Type B pancreatic cell (in vitro differentiated cells): ENCODE data around the gene UGT2B10. TPM values are rescaled to one million over a fixed set of nuclear protein-coding genes. Genes with fewer than 3 reads are reported as not detected.

ENCODE experiments used
- DNase-seq: peaks from one replicate; pipeline ENCODE4 v3.0.0; 2021; ENCODE audit warnings: mixed read lengths; ENCODE audit not compliant: unreplicated experiment; ENCODE audit errors: extremely low spot score
- H3K27ac Mint-ChIP-seq: 2 replicates; pipeline ENCODE4 v1.8.0; 2021; ENCODE audit warnings: mild to moderate bottlenecking, mixed read lengths
- H3K27me3 Mint-ChIP-seq: 2 replicates; pipeline ENCODE4 v1.8.0; 2021; ENCODE audit warnings: mixed read lengths
- H3K36me3 Mint-ChIP-seq: 2 replicates; pipeline ENCODE4 v1.8.0; 2021; ENCODE audit warnings: mixed read lengths
- H3K4me1 Mint-ChIP-seq: one replicate; pipeline ENCODE4 v1.8.0; 2021; ENCODE audit warnings: mixed read lengths; ENCODE audit not compliant: unreplicated experiment
- H3K4me3 Mint-ChIP-seq: 2 replicates; pipeline ENCODE4 v1.8.0; 2021; ENCODE audit warnings: mild to moderate bottlenecking, mixed read lengths
- H3K9me3 Mint-ChIP-seq: 2 replicates; pipeline ENCODE4 v1.8.0; 2021; ENCODE audit warnings: mixed read lengths
- CTCF ChIP-seq: fragments of 200-600 bp; sonication (generic); conservative IDR thresholded peaks from 2 replicates; pipeline ENCODE4 v1.5.0; 2021; ENCODE audit warnings: antibody characterized with exemption, mild to moderate bottlenecking
- total RNA-seq: library from RNA; stranded (reverse); gene quantifications from 2 replicates; pipeline ENCODE4 v1.2.1, GENCODE V29; 2021; ENCODE audit warnings: low replicate concordance

UGT2B10 gene
- total RNA-seq, 1 donor from 2014 or later: 0.17 TPM

- H3K4me3 Mint-ChIP-seq: no peak overlapping the region
- no peaks in the 10 kb centered on the region for H3K27me3 Mint-ChIP-seq
- no peak for TF ChIP-seq CTCF
- H3K4me1 Mint-ChIP-seq: peaks cover 5% of the 10 kb centered on the region
- no peaks in the 10 kb centered on the region for H3K9me3 Mint-ChIP-seq
- H3K27ac Mint-ChIP-seq: no peak overlapping the region
- no peaks in the 10 kb centered on the region for H3K36me3 Mint-ChIP-seq
- DNase-seq: no peak
Measured at GRCh38 chr4:68872643-68873502, 57.1 kb downstream of the UGT2B10 start.

- H3K27me3 Mint-ChIP-seq: no peaks in the 10 kb centered on the region
- H3K4me3 Mint-ChIP-seq: no peak overlapping the region
- DNase-seq: no peak
- H3K27ac Mint-ChIP-seq: no peak overlapping the region
- no peaks in the 10 kb centered on the region for H3K36me3 Mint-ChIP-seq
- no peaks in the 10 kb centered on the region for H3K9me3 Mint-ChIP-seq
- TF ChIP-seq CTCF: no peak
- H3K4me1 Mint-ChIP-seq: peaks cover 5% of the 10 kb centered on the region
Measured at GRCh38 chr4:68874507-68874906, 58.7 kb downstream of the UGT2B10 start.

GRCh38 chr4:68877555-68877954, 61.8 kb downstream of the UGT2B10 start:
- no peak overlapping the region for H3K27ac Mint-ChIP-seq
- peaks cover 5% of the 10 kb centered on the region for H3K4me1 Mint-ChIP-seq
- no peaks in the 10 kb centered on the region for H3K36me3 Mint-ChIP-seq
- no peak overlapping the region for H3K4me3 Mint-ChIP-seq
- no peaks in the 10 kb centered on the region for H3K27me3 Mint-ChIP-seq
- no peaks in the 10 kb centered on the region for H3K9me3 Mint-ChIP-seq
- no peak for DNase-seq
- TF ChIP-seq CTCF: no peak

GRCh38 chr4:68878048-68878447, 62.3 kb downstream of the UGT2B10 start:
- Mint-ChIP-seq H3K9me3 (no peaks in the 10 kb centered on the region), H3K27me3 (no peaks in the 10 kb centered on the region), H3K4me3 (no peak overlapping the region), H3K36me3 (no peaks in the 10 kb centered on the region), H3K4me1 (peaks cover 3% of the 10 kb centered on the region), H3K27ac (no peak overlapping the region)
- DNase-seq: no peak
- no peak for TF ChIP-seq CTCF

Other genes with a start within 250 kb of the UGT2B10 start
- gene UGT2B17, start 239.7 kb upstream of the UGT2B10 start, total RNA-seq: 0.31 TPM in 1 of 2 replicates, not detected in the other
- 2.0 and 5.2 TPM in 2 replicates for gene UGT2B15, start 145.3 kb upstream of the UGT2B10 start, total RNA-seq
- 2.5 and 3.5 TPM in 2 replicates for gene UGT2A3, start 135.8 kb downstream of the UGT2B10 start, total RNA-seq